Measurements from ENCODE around the gene CHST3.

GRCh38 chr10:71981015-71981875 is 17.1 kb downstream of the CHST3 start:
- no peak for TF ChIP-seq POLR2A (IDR thresholded peaks at IDR 0.05)
- no peak for TF ChIP-seq CTCF (IDR thresholded peaks at IDR 0.05)

Data from heart left ventricle (tissue), 13 donors.